Small intestine (tissue), 7 donors: ENCODE data around the gene TC2N. TPM values are rescaled to one million over a fixed set of nuclear protein-coding genes. Genes with fewer than 3 reads are reported as not detected.

Experiments used
- DNase-seq, 2 donors: peaks; one replicate each; pipeline versions ENCODE4 v3.0.0 to v3.0.0-alpha.2; 2013
- FAIRE-seq: peaks from 2 replicates; lab custom pipeline; 2012; peaks lifted over from hg19 to GRCh38; lab: Jason Lieb, UNC
- H3K27ac ChIP-seq, 3 donors: one replicate each; pipeline ENCODE4 v1.5.1; 2013; ENCODE audit warnings: low read length in 2 of 3, mild to moderate bottlenecking in 2 of 3, control low read depth in 1 of 3, inconsistent platforms in 1 of 3, low read depth in 1 of 3, moderate library complexity in 1 of 3
- H3K27me3 ChIP-seq, 3 donors: one replicate each; pipeline ENCODE4 v1.6.1; 2013; ENCODE audit warnings: low read length in 3 of 3, inconsistent platforms in 1 of 3; ENCODE audit not compliant: control insufficient read depth in 3 of 3, insufficient read depth in 3 of 3
- H3K36me3 ChIP-seq, 3 donors: one replicate each; pipeline ENCODE4 v1.6.1; 2013; ENCODE audit warnings: low read length in 3 of 3, inconsistent platforms in 1 of 3, low read depth in 1 of 3, mild to moderate bottlenecking in 1 of 3, moderate library complexity in 1 of 3; ENCODE audit not compliant: control insufficient read depth in 3 of 3, insufficient read depth in 2 of 3
- H3K4me1 ChIP-seq, 3 donors: one replicate each; pipeline ENCODE4 v1.6.1; 2013; ENCODE audit warnings: low read length in 2 of 3, inconsistent platforms in 1 of 3, low read depth in 1 of 3, mild to moderate bottlenecking in 1 of 3, moderate library complexity in 1 of 3; ENCODE audit not compliant: control insufficient read depth in 3 of 3, insufficient read depth in 2 of 3
- H3K4me3 ChIP-seq, 3 donors: one replicate each; pipeline ENCODE4 v1.5.1; 2013; ENCODE audit warnings: low read length in 3 of 3, control low read depth in 1 of 3, inconsistent platforms in 1 of 3, low read depth in 1 of 3, mild to moderate bottlenecking in 1 of 3, moderate library complexity in 1 of 3
- H3K9me3 ChIP-seq, 2 donors: one replicate each; pipeline ENCODE4 v1.6.1; 2013; ENCODE audit warnings: low read depth in 1 of 2, low read length in 1 of 2; ENCODE audit not compliant: control insufficient read depth in 2 of 2, insufficient read depth in 1 of 2
- WGBS, 3 donors: extraction: QIAGEN DNeasy Blood & Tissue Kit; methylation state at CpG; one replicate each; pipeline ENCODE4 v1.1.7; 2013; 5-methylcytosine and 5-hydroxymethylcytosine counted together
- polyA plus RNA-seq, 4 donors: library from polyadenylated mRNA; stranded (reverse) in 3 of 4; unstranded in 1 of 4; fragments of 200-250 nt in 3 of 4; fragments of 120-200 nt in 1 of 4; gene quantifications; one replicate each; pipeline versions ENCODE4 v1.2.1 to v1.2.3, GENCODE V29; 2013
- donor health status: healthy with polysubstance abuse.
- donor health status: control.
- donor health status: control.
- donor health status: Bipolar disorder and iron deficiency.
- donor health status: healthy.

Gene TC2N
- polyA plus RNA-seq, 4 donors, result 12.4 to 31.7 (median 20.4) TPM

- DNase-seq (no peak), FAIRE-seq (no peak)
- H3K27me3 ChIP-seq, result no peaks in the 10 kb centered on the region
- H3K4me3 ChIP-seq, result no peak overlapping the region
- H3K27ac ChIP-seq, result no peak overlapping the region
- H3K9me3 ChIP-seq, result no peaks in the 10 kb centered on the region
- H3K36me3 ChIP-seq, result peaks cover 0 to 38% (median 0%) of the 10 kb centered on the region in 3 donors
- H3K4me1 ChIP-seq, result peaks cover 0 to 8% (median 5%) of the 10 kb centered on the region in 3 donors
- WGBS, 3 donors, result 96 to 98% (median 97%) methylated on average over 8 of the region's 8 CpGs
Measured at GRCh38 chr14:91886961-91887360, 19.6 kb upstream of the TC2N start.

- H3K27ac ChIP-seq, result peak overlapping the region in 1 of 3 donors; percentile 14
- H3K4me1 ChIP-seq, result peaks cover 0 to 8% (median 5%) of the 10 kb centered on the region in 3 donors
- H3K27me3 ChIP-seq, result no peaks in the 10 kb centered on the region
- H3K9me3 ChIP-seq, result no peaks in the 10 kb centered on the region
- peaks cover 0 to 39% (median 0%) of the 10 kb centered on the region in 3 donors for H3K36me3 ChIP-seq
- 67 to 80% (median 76%) methylated on average over 4 of the region's 4 CpGs for WGBS, 3 donors
- no peak for DNase-seq
- no peak overlapping the region for H3K4me3 ChIP-seq
- FAIRE-seq, result no peak
Measured at GRCh38 chr14:91885839-91886238, 18.5 kb upstream of the TC2N start.

- 92 to 96% (median 95%) methylated on average over 4 of the region's 4 CpGs for WGBS, 3 donors
- Histone ChIP-seq H3K27ac (peak overlapping the region in 1 of 3 donors; percentile 41), H3K4me1 (peaks cover 0 to 8% (median 5%) of the 10 kb centered on the region in 3 donors), H3K36me3 (peaks cover 0 to 35% (median 0%) of the 10 kb centered on the region in 3 donors), H3K9me3 (no peaks in the 10 kb centered on the region), H3K27me3 (no peaks in the 10 kb centered on the region), H3K4me3 (no peak overlapping the region)
- DNase-seq, result no peak
- no peak for FAIRE-seq
Measured at GRCh38 chr14:91885113-91885712, 17.9 kb upstream of the TC2N start.

- no peaks in the 10 kb centered on the region for H3K9me3 ChIP-seq
- FAIRE-seq, result no peak
- H3K27ac ChIP-seq, result peak overlapping the region in 1 of 3 donors; percentile 41
- peaks cover 0 to 30% (median 0%) of the 10 kb centered on the region in 3 donors for H3K36me3 ChIP-seq
- WGBS, 3 donors, result 74 to 81% (median 79%) methylated on average over 6 of the region's 6 CpGs
- peaks cover 0 to 3% (median 2%) of the 10 kb centered on the region in 3 donors for H3K4me1 ChIP-seq
- no peaks in the 10 kb centered on the region for H3K27me3 ChIP-seq
- H3K4me3 ChIP-seq, result no peak overlapping the region
- no peak for DNase-seq
Measured at GRCh38 chr14:91884664-91885063, 17.3 kb upstream of the TC2N start.

GRCh38 chr14:91883753-91884152 lies 16.4 kb upstream of the TC2N start:
- no peak for DNase-seq
- FAIRE-seq, result no peak
- no peaks in the 10 kb centered on the region for H3K9me3 ChIP-seq
- no peaks in the 10 kb centered on the region for H3K4me1 ChIP-seq
- 78 to 92% (median 87%) methylated on average over 9 of the region's 9 CpGs for WGBS, 3 donors
- peaks cover 0 to 31% (median 0%) of the 10 kb centered on the region in 3 donors for H3K36me3 ChIP-seq
- no peaks in the 10 kb centered on the region for H3K27me3 ChIP-seq
- H3K4me3 ChIP-seq, result no peak overlapping the region
- peak overlapping the region in 1 of 3 donors; percentile 41 for H3K27ac ChIP-seq

- no peaks in the 10 kb centered on the region for H3K9me3 ChIP-seq
- no peak overlapping the region for H3K4me3 ChIP-seq
- H3K27me3 ChIP-seq, result no peaks in the 10 kb centered on the region
- no peak overlapping the region for H3K27ac ChIP-seq
- 75 to 80% (median 80%) methylated on average over 4 of the region's 4 CpGs for WGBS, 3 donors
- H3K4me1 ChIP-seq, result no peaks in the 10 kb centered on the region
- FAIRE-seq (no peak), DNase-seq (no peak)
- H3K36me3 ChIP-seq, result peaks cover 0 to 29% (median 0%) of the 10 kb centered on the region in 3 donors
Measured at GRCh38 chr14:91882776-91883175, 15.4 kb upstream of the TC2N start.

GRCh38 chr14:91882369-91882768 lies 15.0 kb upstream of the TC2N start:
- Histone ChIP-seq H3K4me3 (no peak overlapping the region), H3K27me3 (no peaks in the 10 kb centered on the region), H3K27ac (no peak overlapping the region), H3K9me3 (no peaks in the 10 kb centered on the region), H3K36me3 (peaks cover 0 to 31% (median 0%) of the 10 kb centered on the region in 3 donors), H3K4me1 (no peaks in the 10 kb centered on the region)
- FAIRE-seq (no peak), DNase-seq (no peak)
- 81 to 89% (median 85%) methylated on average over 5 of the region's 5 CpGs for WGBS, 3 donors

- no peak for FAIRE-seq
- H3K36me3 ChIP-seq, result peaks cover 0 to 36% (median 0%) of the 10 kb centered on the region in 3 donors
- WGBS, 3 donors, result 80 to 91% (median 83%) methylated on average over 6 of the region's 6 CpGs
- no peak overlapping the region for H3K27ac ChIP-seq
- H3K9me3 ChIP-seq, result no peaks in the 10 kb centered on the region
- peaks cover 3 to 12% (median 7%) of the 10 kb centered on the region in 3 donors for H3K4me1 ChIP-seq
- no peak overlapping the region for H3K4me3 ChIP-seq
- DNase-seq, result no peak
- H3K27me3 ChIP-seq, result no peaks in the 10 kb centered on the region
Measured at GRCh38 chr14:91879196-91879595, 11.9 kb upstream of the TC2N start.
